ENCODE measurements around the gene MLKL. TPM values are rescaled to one million over a fixed set of nuclear protein-coding genes. Genes with fewer than 3 reads are reported as not detected.

Gene MLKL
- total and polyA plus RNA-seq, 2 of the 13 experiments (the other 11 are each of a cell fraction or from before 2014, with no cell fraction given), result 6.4 to 10.7 TPM

DNA sequence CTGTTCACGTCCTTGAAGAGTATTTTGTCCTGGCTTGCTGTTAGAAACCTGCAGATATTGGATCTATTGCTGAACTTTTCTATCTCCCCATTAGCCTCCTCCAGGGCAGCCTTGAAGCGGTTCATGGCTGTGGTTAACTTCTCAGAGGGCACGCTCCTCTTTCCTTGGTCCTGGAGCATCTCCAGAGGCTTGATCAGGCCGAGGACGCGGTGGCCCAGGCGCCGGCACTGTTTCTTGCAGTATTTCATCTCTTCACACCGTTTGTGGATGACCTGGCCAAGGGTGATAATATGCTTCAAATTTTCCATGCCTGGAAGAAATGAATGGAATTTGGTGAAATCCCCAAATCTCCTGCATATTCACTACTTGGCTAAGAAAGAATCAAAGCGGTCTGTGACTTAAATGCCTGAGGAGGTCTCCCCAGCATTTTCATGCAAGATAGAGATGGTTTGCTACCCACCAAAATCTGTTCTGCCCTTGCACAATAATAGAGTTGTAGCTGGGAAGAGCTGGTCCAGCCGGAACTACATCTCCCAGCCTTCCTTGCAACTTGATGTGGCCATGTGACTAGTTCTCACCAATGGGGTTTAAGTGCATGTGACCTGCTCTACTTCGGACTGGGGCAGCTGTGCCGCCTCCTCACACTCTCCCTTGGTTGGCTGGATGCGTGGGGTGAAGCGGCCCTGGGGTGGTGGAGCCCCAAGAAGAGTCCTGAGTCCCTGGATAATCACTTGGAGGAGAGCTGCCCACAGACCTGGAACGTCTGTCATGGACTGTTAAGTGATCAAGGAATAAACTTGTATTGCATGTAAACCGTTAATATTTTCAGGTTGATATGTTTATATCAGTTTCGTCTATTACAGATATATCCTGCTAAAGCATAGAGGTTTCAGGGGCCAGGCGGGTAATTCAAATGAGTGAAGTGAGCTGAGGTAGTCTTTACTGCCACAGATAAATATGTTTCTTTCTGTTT, 4.9 kb downstream of the MLKL start (continued):
- TF ChIP-seq, protein P1, sequence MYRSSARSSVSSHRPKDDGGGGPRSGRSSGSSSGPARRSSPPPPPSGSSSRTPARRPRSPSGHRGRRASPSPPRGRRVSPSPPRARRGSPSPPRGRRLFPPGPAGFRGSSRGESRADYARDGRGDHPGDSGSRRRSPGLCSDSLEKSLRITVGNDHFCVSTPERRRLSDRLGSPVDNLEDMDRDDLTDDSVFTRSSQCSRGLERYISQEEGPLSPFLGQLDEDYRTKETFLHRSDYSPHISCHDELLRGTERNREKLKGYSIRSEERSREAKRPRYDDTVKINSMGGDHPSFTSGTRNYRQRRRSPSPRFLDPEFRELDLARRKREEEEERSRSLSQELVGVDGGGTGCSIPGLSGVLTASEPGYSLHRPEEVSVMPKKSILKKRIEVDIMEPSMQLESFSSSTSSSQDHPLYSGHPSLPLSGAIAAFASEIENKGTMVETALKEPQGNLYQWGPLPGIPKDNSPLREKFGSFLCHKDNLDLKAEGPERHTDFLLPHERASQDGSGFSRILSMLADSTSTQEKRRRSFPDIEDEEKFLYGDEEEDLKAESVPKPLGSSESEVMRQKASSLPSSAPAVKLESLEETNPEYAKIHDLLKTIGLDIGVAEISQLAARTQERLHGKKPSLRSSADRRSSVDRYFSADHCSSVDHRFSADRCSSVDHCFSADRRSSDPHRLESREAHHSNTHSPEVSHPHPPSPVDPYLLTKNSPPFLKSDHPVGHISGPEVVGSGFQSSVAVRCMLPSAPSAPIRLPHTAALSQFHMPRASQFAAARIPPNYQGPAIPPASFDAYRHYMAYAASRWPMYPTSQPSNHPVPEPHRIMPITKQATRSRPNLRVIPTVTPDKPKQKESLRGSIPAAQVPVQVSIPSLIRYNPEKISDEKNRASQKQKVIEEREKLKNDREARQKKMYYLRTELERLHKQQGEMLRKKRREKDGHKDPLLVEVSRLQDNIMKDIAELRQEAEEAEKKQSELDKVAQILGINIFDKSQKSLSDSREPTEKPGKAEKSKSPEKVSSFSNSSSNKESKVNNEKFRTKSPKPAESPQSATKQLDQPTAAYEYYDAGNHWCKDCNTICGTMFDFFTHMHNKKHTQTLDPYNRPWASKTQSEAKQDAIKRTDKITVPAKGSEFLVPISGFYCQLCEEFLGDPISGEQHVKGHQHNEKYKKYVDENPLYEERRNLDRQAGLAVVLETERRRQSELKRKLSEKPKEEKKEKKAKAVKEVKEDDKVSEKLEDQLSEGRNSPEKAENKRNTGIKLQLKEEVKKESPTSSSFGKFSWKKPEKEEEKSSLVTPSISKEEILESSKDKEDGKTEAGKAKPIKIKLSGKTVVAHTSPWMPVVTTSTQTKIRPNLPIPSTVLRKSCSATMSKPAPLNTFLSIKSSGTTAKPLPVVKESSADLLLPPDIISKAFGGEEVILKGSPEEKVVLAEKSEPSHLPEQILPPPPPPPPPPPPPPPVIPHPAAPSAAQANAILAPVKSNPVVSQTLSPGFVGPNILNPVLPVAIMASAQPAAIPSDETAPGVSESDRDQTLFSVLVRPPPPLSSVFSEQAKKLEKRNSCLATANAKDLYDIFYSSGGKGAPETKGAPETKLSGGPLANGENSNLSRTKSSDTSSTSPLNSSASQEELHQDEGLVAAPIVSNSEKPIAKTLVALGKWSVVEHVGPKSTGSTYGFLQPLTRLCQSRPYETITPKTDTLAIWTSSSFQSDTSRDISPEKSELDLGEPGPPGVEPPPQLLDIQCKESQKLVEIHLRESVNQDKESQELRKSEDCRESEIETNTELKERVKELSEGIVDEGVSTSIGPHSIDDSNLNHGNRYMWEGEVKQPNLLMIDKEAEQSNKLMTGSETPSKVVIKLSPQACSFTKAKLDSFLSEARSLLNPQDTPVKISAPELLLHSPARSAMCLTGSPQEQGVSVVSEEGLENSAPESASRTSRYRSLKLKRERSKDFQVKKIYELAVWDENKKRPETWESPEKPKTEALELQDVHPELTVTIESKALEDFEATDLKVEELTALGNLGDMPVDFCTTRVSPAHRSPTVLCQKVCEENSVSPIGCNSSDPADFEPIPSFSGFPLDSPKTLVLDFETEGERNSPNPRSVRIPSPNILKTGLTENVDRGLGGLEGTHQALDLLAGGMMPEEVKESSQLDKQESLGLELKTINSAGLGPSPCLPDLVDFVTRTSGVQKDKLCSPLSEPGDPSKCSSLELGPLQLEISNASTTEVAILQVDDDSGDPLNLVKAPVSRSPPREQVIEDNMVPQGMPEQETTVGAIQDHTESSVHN (CRISPR knock-in tag; IDR thresholded peaks at IDR 0.05), result peak; percentile 90; the same call in 1 of the 2 replicates
- no peak for TF ChIP-seq RARG (CRISPR knock-in tag; IDR thresholded peaks at IDR 0.05; ENCODE audit: low read depth)
- TF ChIP-seq ZSCAN12 (CRISPR knock-in tag; IDR thresholded peaks at IDR 0.05), result no peak
- TF ChIP-seq CAMTA2 (CRISPR knock-in tag; IDR thresholded peaks at IDR 0.05; ENCODE audit: borderline replicate concordance), result no peak
- 0 out of 2 replicates have a peak, but pooled peaks have one; percentile 33 for TF ChIP-seq HMG20B (CRISPR knock-in tag; conservative IDR thresholded peaks at IDR 0.05)
- no peak; the same call in 1 of the 2 replicates for TF ChIP-seq ISL2 (CRISPR knock-in tag; IDR thresholded peaks at IDR 0.05)
- no peak for TF ChIP-seq NFIC (IDR thresholded peaks at IDR 0.05; ENCODE audit: low read length)
- TF ChIP-seq GATAD1 (CRISPR knock-in tag; IDR thresholded peaks at IDR 0.05), result peak; percentile 82
- TF ChIP-seq, protein P2, sequence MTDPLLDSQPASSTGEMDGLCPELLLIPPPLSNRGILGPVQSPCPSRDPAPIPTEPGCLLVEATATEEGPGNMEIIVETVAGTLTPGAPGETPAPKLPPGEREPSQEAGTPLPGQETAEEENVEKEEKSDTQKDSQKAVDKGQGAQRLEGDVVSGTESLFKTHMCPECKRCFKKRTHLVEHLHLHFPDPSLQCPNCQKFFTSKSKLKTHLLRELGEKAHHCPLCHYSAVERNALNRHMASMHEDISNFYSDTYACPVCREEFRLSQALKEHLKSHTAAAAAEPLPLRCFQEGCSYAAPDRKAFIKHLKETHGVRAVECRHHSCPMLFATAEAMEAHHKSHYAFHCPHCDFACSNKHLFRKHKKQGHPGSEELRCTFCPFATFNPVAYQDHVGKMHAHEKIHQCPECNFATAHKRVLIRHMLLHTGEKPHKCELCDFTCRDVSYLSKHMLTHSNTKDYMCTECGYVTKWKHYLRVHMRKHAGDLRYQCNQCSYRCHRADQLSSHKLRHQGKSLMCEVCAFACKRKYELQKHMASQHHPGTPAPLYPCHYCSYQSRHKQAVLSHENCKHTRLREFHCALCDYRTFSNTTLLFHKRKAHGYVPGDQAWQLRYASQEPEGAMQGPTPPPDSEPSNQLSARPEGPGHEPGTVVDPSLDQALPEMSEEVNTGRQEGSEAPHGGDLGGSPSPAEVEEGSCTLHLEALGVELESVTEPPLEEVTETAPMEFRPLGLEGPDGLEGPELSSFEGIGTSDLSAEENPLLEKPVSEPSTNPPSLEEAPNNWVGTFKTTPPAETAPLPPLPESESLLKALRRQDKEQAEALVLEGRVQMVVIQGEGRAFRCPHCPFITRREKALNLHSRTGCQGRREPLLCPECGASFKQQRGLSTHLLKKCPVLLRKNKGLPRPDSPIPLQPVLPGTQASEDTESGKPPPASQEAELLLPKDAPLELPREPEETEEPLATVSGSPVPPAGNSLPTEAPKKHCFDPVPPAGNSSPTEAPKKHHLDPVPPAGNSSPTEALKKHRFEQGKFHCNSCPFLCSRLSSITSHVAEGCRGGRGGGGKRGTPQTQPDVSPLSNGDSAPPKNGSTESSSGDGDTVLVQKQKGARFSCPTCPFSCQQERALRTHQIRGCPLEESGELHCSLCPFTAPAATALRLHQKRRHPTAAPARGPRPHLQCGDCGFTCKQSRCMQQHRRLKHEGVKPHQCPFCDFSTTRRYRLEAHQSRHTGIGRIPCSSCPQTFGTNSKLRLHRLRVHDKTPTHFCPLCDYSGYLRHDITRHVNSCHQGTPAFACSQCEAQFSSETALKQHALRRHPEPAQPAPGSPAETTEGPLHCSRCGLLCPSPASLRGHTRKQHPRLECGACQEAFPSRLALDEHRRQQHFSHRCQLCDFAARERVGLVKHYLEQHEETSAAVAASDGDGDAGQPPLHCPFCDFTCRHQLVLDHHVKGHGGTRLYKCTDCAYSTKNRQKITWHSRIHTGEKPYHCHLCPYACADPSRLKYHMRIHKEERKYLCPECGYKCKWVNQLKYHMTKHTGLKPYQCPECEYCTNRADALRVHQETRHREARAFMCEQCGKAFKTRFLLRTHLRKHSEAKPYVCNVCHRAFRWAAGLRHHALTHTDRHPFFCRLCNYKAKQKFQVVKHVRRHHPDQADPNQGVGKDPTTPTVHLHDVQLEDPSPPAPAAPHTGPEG (CRISPR knock-in tag; IDR thresholded peaks at IDR 0.05), result no peak
- peak; percentile 42; the same call in 1 of the 2 replicates for TF ChIP-seq ZNF652 (CRISPR knock-in tag; IDR thresholded peaks at IDR 0.05; ENCODE audit: borderline replicate concordance, low read depth)
- TF ChIP-seq CC2D1A (CRISPR knock-in tag; IDR thresholded peaks at IDR 0.05), result 0 out of 2 replicates have a peak, but pooled peaks have one; percentile 7
- TF ChIP-seq ZNF672 (CRISPR knock-in tag; IDR thresholded peaks at IDR 0.05), result no peak
- no peak for TF ChIP-seq AKAP8 (CRISPR knock-in tag; IDR thresholded peaks at IDR 0.05)
- peak; percentile 81 to 96 for TF ChIP-seq POLR2A (IDR thresholded peaks at IDR 0.05; ENCODE audit: insufficient read depth in 1 of 2, low read depth in 2 of 2, low read length in 2 of 2)
- TF ChIP-seq ZNF775 (CRISPR knock-in tag; IDR thresholded peaks at IDR 0.05; ENCODE audit: borderline replicate concordance), result 0 out of 2 replicates have a peak, but pooled peaks have one; percentile 63

Data from HepG2 (cell line).